Epidermal melanocyte (primary cell): ENCODE results near the gene FLT1.

Experiments used
- DNase-seq: peaks from one replicate; pipeline ENCODE4 v3.0.0; 2011; ENCODE audit warnings: low spot score; ENCODE audit not compliant: insufficient read length

FLT1 gene

GRCh38 chr13:28458608-28459007 is 36.3 kb downstream of the FLT1 start:
- DNase-seq: no peak

GRCh38 chr13:28458051-28458450 is 36.9 kb downstream of the FLT1 start:
- DNase-seq: no peak

GRCh38 chr13:28457521-28457920 is 37.4 kb downstream of the FLT1 start:
- DNase-seq: no peak

GRCh38 chr13:28455580-28456194 is 39.2 kb downstream of the FLT1 start:
- no peak for DNase-seq

GRCh38 chr13:28452755-28453154 is 42.2 kb downstream of the FLT1 start:
- DNase-seq: no peak

- DNase-seq: no peak
These were observed 43.3 kb downstream of the FLT1 start for GRCh38 chr13:28451482-28452217.

- no peak for DNase-seq
These were observed 44.8 kb downstream of the FLT1 start for GRCh38 chr13:28449826-28450773.

GRCh38 chr13:28448651-28449358 is 46.1 kb downstream of the FLT1 start:
- DNase-seq: no peak

GRCh38 chr13:28447989-28448388 is 46.9 kb downstream of the FLT1 start:
- no peak for DNase-seq

- DNase-seq: no peak
These were observed 47.7 kb downstream of the FLT1 start for GRCh38 chr13:28447206-28447605.

- DNase-seq: no peak
These were observed 52.1 kb downstream of the FLT1 start for GRCh38 chr13:28442839-28443238.

GRCh38 chr13:28441529-28441928 is 53.4 kb downstream of the FLT1 start:
- DNase-seq: no peak

- DNase-seq: no peak
These were observed 54.0 kb downstream of the FLT1 start for GRCh38 chr13:28440774-28441504.

GRCh38 chr13:28438598-28439334 is 56.2 kb downstream of the FLT1 start:
- no peak for DNase-seq

- no peak for DNase-seq
These were observed 56.9 kb downstream of the FLT1 start for GRCh38 chr13:28438067-28438466.

GRCh38 chr13:28435917-28436316 is 59.0 kb downstream of the FLT1 start:
- DNase-seq: no peak

- DNase-seq: no peak
These were observed 60.0 kb downstream of the FLT1 start for GRCh38 chr13:28434926-28435325.

- no peak for DNase-seq
These were observed 61.9 kb downstream of the FLT1 start for GRCh38 chr13:28432816-28433560.

GRCh38 chr13:28429685-28430290 is 65.1 kb downstream of the FLT1 start:
- no peak for DNase-seq
